Ishikawa (cell line): ENCODE measurements around the gene ZNF473.

Experiments used
- CEBPB ChIP-seq: IDR thresholded peaks from 2 replicates; pipeline ENCODE4 v1.6.1; 2012
- CREB1 ChIP-seq: IDR thresholded peaks from 2 replicates; pipeline ENCODE4 v1.6.1; 2012; ENCODE audit warnings: low read depth
- EGR1 ChIP-seq: IDR thresholded peaks from 2 replicates; pipeline ENCODE4 v1.6.1; 2012
- EP300 ChIP-seq: IDR thresholded peaks from 2 replicates; pipeline ENCODE4 v1.6.1; 2012; ENCODE audit warnings: borderline replicate concordance
- NFIC ChIP-seq: IDR thresholded peaks from 2 replicates; pipeline ENCODE4 v1.6.1; 2012
- RAD21 ChIP-seq: IDR thresholded peaks from 2 replicates; pipeline ENCODE4 v1.6.1; 2012; ENCODE audit warnings: low read depth
- TAF1 ChIP-seq: IDR thresholded peaks from 2 replicates; pipeline ENCODE4 v1.6.1; 2012; ENCODE audit warnings: low read depth, mild to moderate bottlenecking
- TCF12 ChIP-seq: IDR thresholded peaks from 2 replicates; pipeline ENCODE4 v1.6.1; 2012; ENCODE audit warnings: low read depth
- TEAD4 ChIP-seq: IDR thresholded peaks from 2 replicates; pipeline ENCODE4 v1.6.1; 2012
- YY1 ChIP-seq: IDR thresholded peaks from 2 replicates; pipeline ENCODE4 v1.6.1; 2012; ENCODE audit warnings: low read depth
- TF ChIP-seq, protein P1 (sequence below): IDR thresholded peaks from 2 replicates; pipeline ENCODE4 v1.6.1; 2012
- TF ChIP-seq, protein P2 (sequence below): IDR thresholded peaks from 2 replicates; pipeline ENCODE4 v1.6.1; 2012
- TF ChIP-seq, protein P3 (sequence below): IDR thresholded peaks from 2 replicates; pipeline ENCODE4 v1.6.1; 2012; ENCODE audit warnings: low read depth, mild to moderate bottlenecking

DNA sequence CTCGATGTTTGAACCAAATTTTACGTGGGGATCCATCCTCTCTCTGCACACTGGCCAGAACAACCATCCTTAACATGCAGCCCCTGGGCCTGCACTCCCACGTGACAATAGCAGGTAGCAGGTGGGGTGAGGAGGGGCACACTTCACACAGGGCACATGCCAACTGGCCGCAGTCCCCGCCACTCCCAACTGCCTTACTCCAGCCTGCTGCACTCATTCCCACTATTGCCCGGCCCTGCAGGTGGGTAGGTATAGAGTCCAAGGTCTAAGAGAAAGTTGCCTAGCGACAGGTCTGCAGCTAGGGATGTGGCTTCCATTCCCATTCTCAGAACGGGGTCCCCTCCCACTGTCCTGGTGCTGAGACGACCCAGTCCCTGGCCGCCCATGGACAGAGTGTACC lies 18.6 kb upstream of the ZNF473 start:
- TF ChIP-seq, protein P1, sequence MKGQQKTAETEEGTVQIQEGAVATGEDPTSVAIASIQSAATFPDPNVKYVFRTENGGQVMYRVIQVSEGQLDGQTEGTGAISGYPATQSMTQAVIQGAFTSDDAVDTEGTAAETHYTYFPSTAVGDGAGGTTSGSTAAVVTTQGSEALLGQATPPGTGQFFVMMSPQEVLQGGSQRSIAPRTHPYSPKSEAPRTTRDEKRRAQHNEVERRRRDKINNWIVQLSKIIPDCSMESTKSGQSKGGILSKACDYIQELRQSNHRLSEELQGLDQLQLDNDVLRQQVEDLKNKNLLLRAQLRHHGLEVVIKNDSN = no peak
- no peak for TF ChIP-seq YY1
- TF ChIP-seq TCF12 = no peak
- TF ChIP-seq TEAD4 = no peak
- no peak for TF ChIP-seq NFIC
- TF ChIP-seq TAF1 = no peak
- TF ChIP-seq CEBPB = no peak
- TF ChIP-seq RAD21 = no peak
- TF ChIP-seq, protein P2, sequence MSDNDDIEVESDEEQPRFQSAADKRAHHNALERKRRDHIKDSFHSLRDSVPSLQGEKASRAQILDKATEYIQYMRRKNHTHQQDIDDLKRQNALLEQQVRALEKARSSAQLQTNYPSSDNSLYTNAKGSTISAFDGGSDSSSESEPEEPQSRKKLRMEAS = no peak
- TF ChIP-seq EP300 = no peak
- TF ChIP-seq, protein P3, sequence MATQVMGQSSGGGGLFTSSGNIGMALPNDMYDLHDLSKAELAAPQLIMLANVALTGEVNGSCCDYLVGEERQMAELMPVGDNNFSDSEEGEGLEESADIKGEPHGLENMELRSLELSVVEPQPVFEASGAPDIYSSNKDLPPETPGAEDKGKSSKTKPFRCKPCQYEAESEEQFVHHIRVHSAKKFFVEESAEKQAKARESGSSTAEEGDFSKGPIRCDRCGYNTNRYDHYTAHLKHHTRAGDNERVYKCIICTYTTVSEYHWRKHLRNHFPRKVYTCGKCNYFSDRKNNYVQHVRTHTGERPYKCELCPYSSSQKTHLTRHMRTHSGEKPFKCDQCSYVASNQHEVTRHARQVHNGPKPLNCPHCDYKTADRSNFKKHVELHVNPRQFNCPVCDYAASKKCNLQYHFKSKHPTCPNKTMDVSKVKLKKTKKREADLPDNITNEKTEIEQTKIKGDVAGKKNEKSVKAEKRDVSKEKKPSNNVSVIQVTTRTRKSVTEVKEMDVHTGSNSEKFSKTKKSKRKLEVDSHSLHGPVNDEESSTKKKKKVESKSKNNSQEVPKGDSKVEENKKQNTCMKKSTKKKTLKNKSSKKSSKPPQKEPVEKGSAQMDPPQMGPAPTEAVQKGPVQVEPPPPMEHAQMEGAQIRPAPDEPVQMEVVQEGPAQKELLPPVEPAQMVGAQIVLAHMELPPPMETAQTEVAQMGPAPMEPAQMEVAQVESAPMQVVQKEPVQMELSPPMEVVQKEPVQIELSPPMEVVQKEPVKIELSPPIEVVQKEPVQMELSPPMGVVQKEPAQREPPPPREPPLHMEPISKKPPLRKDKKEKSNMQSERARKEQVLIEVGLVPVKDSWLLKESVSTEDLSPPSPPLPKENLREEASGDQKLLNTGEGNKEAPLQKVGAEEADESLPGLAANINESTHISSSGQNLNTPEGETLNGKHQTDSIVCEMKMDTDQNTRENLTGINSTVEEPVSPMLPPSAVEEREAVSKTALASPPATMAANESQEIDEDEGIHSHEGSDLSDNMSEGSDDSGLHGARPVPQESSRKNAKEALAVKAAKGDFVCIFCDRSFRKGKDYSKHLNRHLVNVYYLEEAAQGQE = no peak
- TF ChIP-seq EGR1 = no peak
- TF ChIP-seq CREB1 = no peak
